ENCODE results near the gene FRAT2. TPM values are rescaled to one million over a fixed set of nuclear protein-coding genes. Genes with fewer than 3 reads are reported as not detected.
A peak's percentile ranks its signal among the peaks of the same experiment; 100 is the strongest.

The FRAT2 gene
- total RNA-seq, 1 donor from 2014 or later, result 7.4 TPM

GRCh38 chr10:97321804-97322190, 12.7 kb downstream of the FRAT2 start:
- Histone ChIP-seq H3K27me3 (ENCODE audit: insufficient read depth, low read length) (peaks cover 29% of the 10 kb centered on the region), H3K79me2 (ENCODE audit: insufficient read depth, low read length) (no peaks in the 10 kb centered on the region), H3K4me1 (ENCODE audit: insufficient read depth, low read length) (peaks cover 8% of the 10 kb centered on the region), H3K36me3 (ENCODE audit: insufficient read depth, low read length) (no peaks in the 10 kb centered on the region), H3K9me3 (ENCODE audit: insufficient read depth, low read depth, low read length) (no peaks in the 10 kb centered on the region), H3K27ac (ENCODE audit: low read depth, low read length) (no peak overlapping the region), H3K4me3 (ENCODE audit: insufficient read depth, low read depth, low read length) (no peak overlapping the region), H3K9ac (ENCODE audit: low read length) (no peak overlapping the region), H2AFZ (ENCODE audit: low read depth, low read length) (no peak overlapping the region), H3K4me2 (ENCODE audit: low read length) (no peak overlapping the region), H4K20me1 (ENCODE audit: insufficient read depth, low read length) (no peaks in the 10 kb centered on the region)
- FAIRE-seq (no peak), DNase-seq (ENCODE audit: low read depth) (no peak)
- TF ChIP-seq CTCF (IDR thresholded peaks at IDR 0.05; ENCODE audit: insufficient read depth, low read depth, low read length), result no peak
- no peak for TF ChIP-seq EZH2 (IDR thresholded peaks at IDR 0.05; ENCODE audit: insufficient read depth, low read length)
- Mint-ChIP-seq H3K27ac (ENCODE audit: unreplicated experiment) (no peak overlapping the region), H3K4me3 (ENCODE audit: unreplicated experiment) (peak overlapping the region; percentile 29), H3K27me3 (ENCODE audit: low read depth, unreplicated experiment) (peaks cover 14% of the 10 kb centered on the region), H3K9me3 (ENCODE audit: unreplicated experiment) (no peaks in the 10 kb centered on the region), H3K4me1 (ENCODE audit: low read depth, unreplicated experiment) (peaks cover 8% of the 10 kb centered on the region), H3K36me3 (ENCODE audit: low read depth, unreplicated experiment) (no peaks in the 10 kb centered on the region)

DNA sequence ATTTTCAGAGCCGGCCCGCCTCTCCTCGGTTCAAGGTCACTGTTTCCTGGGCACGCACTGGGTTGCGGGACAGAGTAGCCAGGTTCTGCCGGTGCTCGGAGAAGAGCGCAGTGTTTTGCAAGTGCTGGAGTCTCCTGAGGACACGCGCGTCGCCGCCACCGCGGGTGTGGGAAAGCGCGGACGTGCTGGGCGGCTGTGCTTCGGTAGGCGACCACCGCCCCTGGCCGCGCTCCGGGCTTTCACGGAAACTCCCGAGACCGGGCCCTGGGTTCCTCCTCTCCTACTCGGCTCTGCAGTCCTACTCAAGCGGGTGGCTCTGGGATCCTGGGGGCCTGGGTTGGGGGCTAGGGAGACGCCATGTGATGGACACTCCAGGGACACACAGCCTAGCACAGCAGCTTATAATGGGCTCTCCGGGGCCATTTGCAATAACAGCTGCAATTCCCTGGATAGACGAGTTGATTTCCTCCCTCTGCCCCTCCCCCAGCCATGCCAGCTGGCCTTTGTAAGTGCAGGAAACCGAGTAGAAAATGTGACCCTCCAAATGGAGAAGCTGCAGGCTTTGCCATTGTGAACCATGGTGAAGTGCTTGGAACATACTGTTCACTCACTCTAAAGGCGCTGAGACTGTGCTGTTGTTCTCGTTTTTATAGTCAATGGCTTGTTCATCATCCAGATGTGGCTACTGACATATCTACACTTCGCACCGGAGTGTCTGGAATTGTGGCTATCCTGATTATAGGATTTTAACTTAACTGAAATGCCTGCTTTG, 13.3 kb downstream of the FRAT2 start:
- no peak overlapping the region for H3K27ac ChIP-seq (ENCODE audit: low read depth, low read length)
- no peaks in the 10 kb centered on the region for H3K79me2 ChIP-seq (ENCODE audit: insufficient read depth, low read length)
- H2AFZ ChIP-seq (ENCODE audit: low read depth, low read length), result no peak overlapping the region
- Mint-ChIP-seq H3K27me3 (ENCODE audit: low read depth, unreplicated experiment) (peaks cover 14% of the 10 kb centered on the region), H3K9me3 (ENCODE audit: unreplicated experiment) (no peaks in the 10 kb centered on the region), H3K27ac (ENCODE audit: unreplicated experiment) (no peak overlapping the region), H3K4me3 (ENCODE audit: unreplicated experiment) (no peak overlapping the region), H3K36me3 (ENCODE audit: low read depth, unreplicated experiment) (no peaks in the 10 kb centered on the region), H3K4me1 (ENCODE audit: low read depth, unreplicated experiment) (peaks cover 8% of the 10 kb centered on the region)
- H3K9ac ChIP-seq (ENCODE audit: low read length), result no peak overlapping the region
- FAIRE-seq (no peak), DNase-seq (ENCODE audit: low read depth) (no peak)
- peaks cover 29% of the 10 kb centered on the region for H3K27me3 ChIP-seq (ENCODE audit: insufficient read depth, low read length)
- no peaks in the 10 kb centered on the region for H4K20me1 ChIP-seq (ENCODE audit: insufficient read depth, low read length)
- H3K9me3 ChIP-seq (ENCODE audit: insufficient read depth, low read depth, low read length), result no peaks in the 10 kb centered on the region
- TF ChIP-seq EZH2 (IDR thresholded peaks at IDR 0.05; ENCODE audit: insufficient read depth, low read length), result peak; percentile 57
- no peak for TF ChIP-seq CTCF (IDR thresholded peaks at IDR 0.05; ENCODE audit: insufficient read depth, low read depth, low read length)
- H3K36me3 ChIP-seq (ENCODE audit: insufficient read depth, low read length), result no peaks in the 10 kb centered on the region
- H3K4me3 ChIP-seq (ENCODE audit: insufficient read depth, low read depth, low read length), result no peak overlapping the region
- H3K4me1 ChIP-seq (ENCODE audit: insufficient read depth, low read length), result peaks cover 8% of the 10 kb centered on the region
- H3K4me2 ChIP-seq (ENCODE audit: low read length), result peak overlapping the region; percentile 99

GRCh38 chr10:97320480-97321031, 14.0 kb downstream of the FRAT2 start:
- H3K4me1 ChIP-seq (ENCODE audit: insufficient read depth, low read length), result peaks cover 8% of the 10 kb centered on the region
- H3K36me3 ChIP-seq (ENCODE audit: insufficient read depth, low read length), result no peaks in the 10 kb centered on the region
- H3K4me2 ChIP-seq (ENCODE audit: low read length), result peak overlapping the region; percentile 99
- peaks cover 29% of the 10 kb centered on the region for H3K27me3 ChIP-seq (ENCODE audit: insufficient read depth, low read length)
- no peaks in the 10 kb centered on the region for H3K9me3 ChIP-seq (ENCODE audit: insufficient read depth, low read depth, low read length)
- no peaks in the 10 kb centered on the region for H3K79me2 ChIP-seq (ENCODE audit: insufficient read depth, low read length)
- peak overlapping the region; percentile 80 for H3K4me3 ChIP-seq (ENCODE audit: insufficient read depth, low read depth, low read length)
- peak overlapping the region; percentile 100 for H3K9ac ChIP-seq (ENCODE audit: low read length)
- DNase-seq (ENCODE audit: low read depth) (no peak), FAIRE-seq (no peak)
- H3K4me1 Mint-ChIP-seq (ENCODE audit: low read depth, unreplicated experiment), result peaks cover 8% of the 10 kb centered on the region
- H3K9me3 Mint-ChIP-seq (ENCODE audit: unreplicated experiment), result no peaks in the 10 kb centered on the region
- peak overlapping the region; percentile 77 for H3K4me3 Mint-ChIP-seq (ENCODE audit: unreplicated experiment)
- no peaks in the 10 kb centered on the region for H3K36me3 Mint-ChIP-seq (ENCODE audit: low read depth, unreplicated experiment)
- no peak overlapping the region for H3K27ac ChIP-seq (ENCODE audit: low read depth, low read length)
- peak overlapping the region; percentile 77 for H2AFZ ChIP-seq (ENCODE audit: low read depth, low read length)
- H4K20me1 ChIP-seq (ENCODE audit: insufficient read depth, low read length), result no peaks in the 10 kb centered on the region
- peaks cover 14% of the 10 kb centered on the region for H3K27me3 Mint-ChIP-seq (ENCODE audit: low read depth, unreplicated experiment)
- TF ChIP-seq CTCF (IDR thresholded peaks at IDR 0.05; ENCODE audit: insufficient read depth, low read depth, low read length), result no peak
- peak; percentile 82 for TF ChIP-seq EZH2 (IDR thresholded peaks at IDR 0.05; ENCODE audit: insufficient read depth, low read length)
- H3K27ac Mint-ChIP-seq (ENCODE audit: unreplicated experiment), result no peak overlapping the region
